Measurements from ENCODE around the gene ZNRF3. TPM values are rescaled to one million over a fixed set of nuclear protein-coding genes. Genes with fewer than 3 reads are reported as not detected.

The ZNRF3 gene
- total and polyA plus RNA-seq, 2 donors (not counting 1 experiment from before 2014, with no cell fraction given): 0.21 to 0.71 TPM

DNA sequence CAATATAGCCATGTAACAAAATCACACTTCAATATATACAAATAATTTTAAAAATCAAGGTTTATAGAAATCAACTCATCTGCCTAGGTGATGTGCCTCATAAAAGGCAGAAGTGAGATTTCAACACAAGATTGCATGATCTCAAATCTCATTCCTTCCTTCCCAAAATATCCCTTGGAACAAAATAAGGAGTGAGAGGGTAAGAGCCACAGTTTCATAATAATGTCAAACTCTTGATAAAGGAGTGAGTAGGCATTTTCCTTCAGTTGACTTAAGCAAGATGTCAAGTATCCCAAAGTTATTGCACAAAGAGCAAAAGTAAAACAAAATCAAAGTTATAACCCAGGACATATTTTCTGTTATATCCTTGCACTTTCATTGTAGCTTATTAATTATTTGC is 97.0 kb downstream of the ZNRF3 start:
- H3K4me1 ChIP-seq (ENCODE audit: control insufficient read depth in 2 of 2, insufficient read depth in 2 of 2, low read length in 2 of 2): no peaks in the 10 kb centered on the region
- no peak overlapping the region for H3K4me3 ChIP-seq (ENCODE audit: control extremely low read depth in 1 of 5, extremely low read depth in 1 of 5, insufficient read depth in 1 of 5, low read depth in 2 of 5, low read length in 4 of 5)
- no peak for TF ChIP-seq EZH2 (IDR thresholded peaks at IDR 0.05; ENCODE audit: borderline replicate concordance, insufficient read depth, low read depth, low read length, poor library complexity, severe bottlenecking)
- TF ChIP-seq, protein P1, sequence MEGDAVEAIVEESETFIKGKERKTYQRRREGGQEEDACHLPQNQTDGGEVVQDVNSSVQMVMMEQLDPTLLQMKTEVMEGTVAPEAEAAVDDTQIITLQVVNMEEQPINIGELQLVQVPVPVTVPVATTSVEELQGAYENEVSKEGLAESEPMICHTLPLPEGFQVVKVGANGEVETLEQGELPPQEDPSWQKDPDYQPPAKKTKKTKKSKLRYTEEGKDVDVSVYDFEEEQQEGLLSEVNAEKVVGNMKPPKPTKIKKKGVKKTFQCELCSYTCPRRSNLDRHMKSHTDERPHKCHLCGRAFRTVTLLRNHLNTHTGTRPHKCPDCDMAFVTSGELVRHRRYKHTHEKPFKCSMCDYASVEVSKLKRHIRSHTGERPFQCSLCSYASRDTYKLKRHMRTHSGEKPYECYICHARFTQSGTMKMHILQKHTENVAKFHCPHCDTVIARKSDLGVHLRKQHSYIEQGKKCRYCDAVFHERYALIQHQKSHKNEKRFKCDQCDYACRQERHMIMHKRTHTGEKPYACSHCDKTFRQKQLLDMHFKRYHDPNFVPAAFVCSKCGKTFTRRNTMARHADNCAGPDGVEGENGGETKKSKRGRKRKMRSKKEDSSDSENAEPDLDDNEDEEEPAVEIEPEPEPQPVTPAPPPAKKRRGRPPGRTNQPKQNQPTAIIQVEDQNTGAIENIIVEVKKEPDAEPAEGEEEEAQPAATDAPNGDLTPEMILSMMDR (IDR thresholded peaks at IDR 0.05): no peak
- H2AFZ ChIP-seq (ENCODE audit: insufficient read depth, low read depth, low read length, poor library complexity, severe bottlenecking): no peak overlapping the region
- intact Hi-C loops (cut with micrococcal nuclease): no loop called here
- H3K4me1 Mint-ChIP-seq: no peaks in the 10 kb centered on the region
- DNase-seq (no peak), ATAC-seq (ENCODE audit: low read depth) (no peak)
- no peaks in the 10 kb centered on the region for H3K79me2 ChIP-seq (ENCODE audit: control insufficient read depth, insufficient read depth, low read length)
- H3K27me3 Mint-ChIP-seq: peaks cover 36% of the 10 kb centered on the region
- H3K27me3 ChIP-seq (replicated peaks in 1 of 4; ENCODE audit: control extremely low read depth in 1 of 4, control insufficient read depth in 3 of 4, insufficient read depth in 4 of 4, low read length in 3 of 4): peaks cover 0 to 8% (median 3%) of the 10 kb centered on the region in 4 experiments
- H3K27ac ChIP-seq (ENCODE audit: low read length in 2 of 2): no peak overlapping the region
- peaks cover 0 to 1% (median 0%) of the 10 kb centered on the region in 3 donors for H3K9me3 ChIP-seq (ENCODE audit: control extremely low read depth in 1 of 3, control insufficient read depth in 2 of 3, insufficient read depth in 1 of 3, low read length in 2 of 3)
- no peak overlapping the region for H3K4me2 ChIP-seq (replicated peaks; ENCODE audit: low read depth, low read length, poor library complexity, severe bottlenecking)
- ChIA-PET CTCF (no interaction called here), POLR2A (no interaction called here)
- no peak overlapping the region for H3K4me3 Mint-ChIP-seq
- H3K27ac Mint-ChIP-seq: no peak overlapping the region
- no peak overlapping the region for H3K9ac ChIP-seq (ENCODE audit: low read length)
- H3K36me3 ChIP-seq (replicated peaks in 1 of 2; ENCODE audit: control extremely low read depth in 1 of 2, control insufficient read depth in 1 of 2, extremely low read depth in 1 of 2, insufficient read depth in 2 of 2, low read length in 1 of 2): no peaks in the 10 kb centered on the region
- no peaks in the 10 kb centered on the region for H3K9me3 Mint-ChIP-seq (ENCODE audit: insufficient read depth)
- no peaks in the 10 kb centered on the region for H4K20me1 ChIP-seq (ENCODE audit: control insufficient read depth, insufficient read depth, low read length, poor library complexity, severe bottlenecking)

DNA sequence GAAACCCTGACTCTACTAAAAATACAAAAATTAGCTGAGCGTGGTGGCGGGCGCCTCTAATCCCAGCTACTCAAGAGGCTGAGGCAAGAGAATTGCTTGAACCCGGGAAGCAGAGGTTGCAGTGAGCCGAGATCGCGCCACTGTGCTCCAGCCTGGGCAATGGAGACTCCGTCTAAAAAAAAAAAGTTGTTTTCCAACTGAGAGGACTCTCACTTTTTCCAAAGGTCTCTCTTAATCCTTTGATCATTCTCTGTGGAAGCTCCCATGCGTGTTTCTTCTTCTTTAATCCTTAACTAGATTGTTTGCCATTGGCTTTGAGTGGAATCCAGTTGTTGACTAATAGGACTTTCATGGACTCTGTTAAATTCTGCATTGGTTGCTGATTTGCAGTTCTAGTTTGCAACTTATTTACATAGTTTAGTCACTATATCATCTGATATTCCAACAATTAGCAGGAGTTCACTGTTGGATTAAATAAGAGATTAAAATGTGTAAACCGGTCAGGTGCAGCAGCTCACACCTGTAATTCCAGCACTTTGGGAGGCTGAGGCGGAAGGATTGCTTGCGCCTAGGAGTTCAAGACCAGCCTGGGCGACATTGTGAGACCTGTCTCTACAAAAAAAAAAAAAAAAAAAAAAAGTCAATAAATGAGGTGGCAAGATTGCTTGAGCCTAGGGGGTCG is 98.6 kb downstream of the ZNRF3 start:
- intact Hi-C loops (cut with micrococcal nuclease): no loop called here
- Mint-ChIP-seq H3K27ac (no peak overlapping the region), H3K4me1 (no peaks in the 10 kb centered on the region), H3K9me3 (ENCODE audit: insufficient read depth) (no peaks in the 10 kb centered on the region), H3K4me3 (no peak overlapping the region), H3K27me3 (peaks cover 28% of the 10 kb centered on the region)
- peaks cover 0 to 1% (median 0%) of the 10 kb centered on the region in 3 donors for H3K9me3 ChIP-seq (ENCODE audit: control extremely low read depth in 1 of 3, control insufficient read depth in 2 of 3, insufficient read depth in 1 of 3, low read length in 2 of 3)
- no peaks in the 10 kb centered on the region for H3K4me1 ChIP-seq (ENCODE audit: control insufficient read depth in 2 of 2, insufficient read depth in 2 of 2, low read length in 2 of 2)
- H3K79me2 ChIP-seq (ENCODE audit: control insufficient read depth, insufficient read depth, low read length): no peaks in the 10 kb centered on the region
- no peak overlapping the region for H3K27ac ChIP-seq (ENCODE audit: low read length in 2 of 2)
- TF ChIP-seq EZH2 (IDR thresholded peaks at IDR 0.05; ENCODE audit: borderline replicate concordance, insufficient read depth, low read depth, low read length, poor library complexity, severe bottlenecking): no peak
- TF ChIP-seq, protein P1 (IDR thresholded peaks at IDR 0.05): no peak
- no peaks in the 10 kb centered on the region for H4K20me1 ChIP-seq (ENCODE audit: control insufficient read depth, insufficient read depth, low read length, poor library complexity, severe bottlenecking)
- ATAC-seq (ENCODE audit: low read depth) (no peak), DNase-seq (no peak)
- ChIA-PET POLR2A (no interaction called here), CTCF (no interaction called here)
- 96% methylated on average over 8 of the region's 14 CpGs for WGBS (ENCODE audit: insufficient coverage)
- no peak overlapping the region for H3K4me2 ChIP-seq (replicated peaks; ENCODE audit: low read depth, low read length, poor library complexity, severe bottlenecking)
- no peak overlapping the region for H2AFZ ChIP-seq (ENCODE audit: insufficient read depth, low read depth, low read length, poor library complexity, severe bottlenecking)
- no peak overlapping the region for H3K9ac ChIP-seq (ENCODE audit: low read length)
- H3K36me3 ChIP-seq (replicated peaks in 1 of 2; ENCODE audit: control extremely low read depth in 1 of 2, control insufficient read depth in 1 of 2, extremely low read depth in 1 of 2, insufficient read depth in 2 of 2, low read length in 1 of 2): no peaks in the 10 kb centered on the region
- H3K4me3 ChIP-seq (ENCODE audit: control extremely low read depth in 1 of 5, extremely low read depth in 1 of 5, insufficient read depth in 1 of 5, low read depth in 2 of 5, low read length in 4 of 5): no peak overlapping the region
- peaks cover 0 to 7% (median 2%) of the 10 kb centered on the region in 4 experiments for H3K27me3 ChIP-seq (replicated peaks in 1 of 4; ENCODE audit: control extremely low read depth in 1 of 4, control insufficient read depth in 3 of 4, insufficient read depth in 4 of 4, low read length in 3 of 4)
